WERI-Rb-1 (cell line): Measurements from ENCODE around the gene IFNL1.

Experiments
- DNase-seq: peaks from one replicate; pipeline ENCODE4 v3.0.0-alpha.2; 2020
- H3K27ac ChIP-seq: fragments of 250-450 bp; sonication (Bioruptor Pico); 2 replicates; pipeline ENCODE4 v1.5.1; 2020; ENCODE audit warnings: mild to moderate bottlenecking, moderate library complexity
- H3K27me3 ChIP-seq: fragments of 250-450 bp; sonication (Bioruptor Pico); 2 replicates; pipeline ENCODE4 v1.5.1; 2021; ENCODE audit warnings: mild to moderate bottlenecking, low read depth, moderate library complexity; ENCODE audit not compliant: insufficient read depth, severe bottlenecking
- H3K36me3 ChIP-seq: fragments of 250-450 bp; sonication (Bioruptor Pico); 2 replicates; pipeline ENCODE4 v1.5.1; 2020; ENCODE audit warnings: mild to moderate bottlenecking, moderate library complexity
- H3K4me3 ChIP-seq: 2 replicates; pipeline ENCODE4 v1.5.1; 2011; ENCODE audit warnings: low read depth, mild to moderate bottlenecking, control low read depth, low read length
- H3K9me3 ChIP-seq: fragments of 250-450 bp; sonication (Bioruptor Pico); 2 replicates; pipeline ENCODE4 v1.5.1; 2021; ENCODE audit warnings: mild to moderate bottlenecking, moderate library complexity; ENCODE audit not compliant: severe bottlenecking
- TF ChIP-seq, protein P1 (sequence below): IDR thresholded peaks from 2 replicates; pipeline ENCODE4 v1.5.1; 2011; ENCODE audit warnings: low read depth, mild to moderate bottlenecking, control low read depth, inconsistent platforms, low read length

The IFNL1 gene

DNA sequence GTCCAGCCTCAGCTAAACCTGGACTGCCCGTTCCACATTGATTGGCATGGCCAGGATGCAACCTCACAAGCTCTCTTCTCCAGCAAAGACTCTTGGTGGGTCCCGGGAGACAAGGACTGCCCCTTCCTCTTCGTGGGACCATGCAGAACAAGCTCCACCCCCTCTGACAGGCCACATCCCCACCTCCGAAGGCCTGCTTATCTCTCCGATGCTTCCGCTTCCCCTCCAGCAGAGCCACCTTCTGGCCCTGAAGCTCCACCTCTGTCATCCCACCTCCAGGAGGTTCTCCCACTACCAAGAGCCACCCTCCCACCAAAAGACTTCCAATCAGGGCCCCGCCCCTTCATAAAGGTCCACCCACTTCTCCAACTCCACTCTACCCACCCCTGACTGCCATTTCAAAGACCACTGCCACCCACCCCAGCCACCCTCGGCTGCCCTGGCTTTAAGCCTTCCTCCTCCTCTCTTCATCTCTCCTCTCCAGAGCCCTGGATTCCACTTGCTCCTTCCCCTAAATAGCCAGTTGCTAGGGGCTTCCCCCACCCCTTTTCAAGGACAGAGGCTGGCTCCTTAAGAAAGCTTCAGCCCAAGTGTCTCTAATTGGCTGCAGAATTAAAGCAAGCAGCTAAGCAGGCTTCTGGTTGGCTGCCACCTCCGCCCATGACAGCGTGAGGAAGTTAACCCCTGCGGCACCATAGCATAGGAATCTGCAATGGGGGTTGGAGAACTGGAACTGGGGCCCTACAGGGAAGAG is 14.5 kb downstream of the IFNL1 start:
- DNase-seq = no peak
- TF ChIP-seq, protein P1, sequence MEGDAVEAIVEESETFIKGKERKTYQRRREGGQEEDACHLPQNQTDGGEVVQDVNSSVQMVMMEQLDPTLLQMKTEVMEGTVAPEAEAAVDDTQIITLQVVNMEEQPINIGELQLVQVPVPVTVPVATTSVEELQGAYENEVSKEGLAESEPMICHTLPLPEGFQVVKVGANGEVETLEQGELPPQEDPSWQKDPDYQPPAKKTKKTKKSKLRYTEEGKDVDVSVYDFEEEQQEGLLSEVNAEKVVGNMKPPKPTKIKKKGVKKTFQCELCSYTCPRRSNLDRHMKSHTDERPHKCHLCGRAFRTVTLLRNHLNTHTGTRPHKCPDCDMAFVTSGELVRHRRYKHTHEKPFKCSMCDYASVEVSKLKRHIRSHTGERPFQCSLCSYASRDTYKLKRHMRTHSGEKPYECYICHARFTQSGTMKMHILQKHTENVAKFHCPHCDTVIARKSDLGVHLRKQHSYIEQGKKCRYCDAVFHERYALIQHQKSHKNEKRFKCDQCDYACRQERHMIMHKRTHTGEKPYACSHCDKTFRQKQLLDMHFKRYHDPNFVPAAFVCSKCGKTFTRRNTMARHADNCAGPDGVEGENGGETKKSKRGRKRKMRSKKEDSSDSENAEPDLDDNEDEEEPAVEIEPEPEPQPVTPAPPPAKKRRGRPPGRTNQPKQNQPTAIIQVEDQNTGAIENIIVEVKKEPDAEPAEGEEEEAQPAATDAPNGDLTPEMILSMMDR = no peak

DNA sequence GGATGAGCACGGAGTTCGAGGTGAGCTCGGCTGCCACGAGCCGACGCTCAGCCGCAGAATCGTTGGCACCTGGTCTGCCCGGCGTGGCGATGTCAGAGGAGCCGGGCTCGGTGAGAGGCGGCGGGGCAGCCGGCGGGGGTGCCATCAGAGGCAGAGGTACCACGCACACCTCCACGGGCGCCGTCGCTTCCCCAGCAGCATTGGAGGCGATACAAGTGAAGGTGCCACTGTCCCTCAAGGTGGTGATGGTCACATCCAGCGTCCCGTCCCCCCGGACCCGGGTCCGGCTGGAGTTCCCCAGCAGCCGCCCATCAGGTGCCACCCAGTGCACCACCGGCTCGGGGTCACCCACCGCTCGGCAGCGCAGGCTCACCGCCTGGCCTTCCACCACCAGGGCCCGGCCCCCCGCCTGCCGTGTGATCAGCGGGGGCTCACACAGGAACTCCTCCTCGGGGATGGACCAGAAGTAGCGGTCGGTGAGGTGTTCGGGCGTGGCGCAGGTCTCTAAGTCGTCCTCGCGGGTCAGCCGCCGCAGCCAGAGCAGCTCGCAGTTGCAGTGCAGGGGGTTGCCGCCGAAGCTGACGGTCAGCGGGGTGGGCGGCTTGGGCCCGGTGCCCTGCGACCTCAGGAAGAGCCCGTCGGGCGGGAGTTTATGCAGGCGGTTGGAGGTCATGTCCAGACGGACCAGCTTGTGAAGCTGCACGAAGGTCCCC is 18.0 kb downstream of the IFNL1 start:
- no peak overlapping the region for H3K27ac ChIP-seq
- H3K36me3 ChIP-seq = peaks cover 96% of the 10 kb centered on the region
- H3K4me3 ChIP-seq = no peak overlapping the region
- TF ChIP-seq, protein P1 = no peak
- DNase-seq = no peak
- H3K27me3 ChIP-seq = no peaks in the 10 kb centered on the region
- H3K9me3 ChIP-seq = no peaks in the 10 kb centered on the region

More for the DNA sequence above, 14.5 kb downstream of the IFNL1 start:
- peaks cover 94% of the 10 kb centered on the region for H3K36me3 ChIP-seq
- H3K4me3 ChIP-seq = no peak overlapping the region
- no peak overlapping the region for H3K27ac ChIP-seq
- H3K27me3 ChIP-seq = no peaks in the 10 kb centered on the region
- no peaks in the 10 kb centered on the region for H3K9me3 ChIP-seq

DNA sequence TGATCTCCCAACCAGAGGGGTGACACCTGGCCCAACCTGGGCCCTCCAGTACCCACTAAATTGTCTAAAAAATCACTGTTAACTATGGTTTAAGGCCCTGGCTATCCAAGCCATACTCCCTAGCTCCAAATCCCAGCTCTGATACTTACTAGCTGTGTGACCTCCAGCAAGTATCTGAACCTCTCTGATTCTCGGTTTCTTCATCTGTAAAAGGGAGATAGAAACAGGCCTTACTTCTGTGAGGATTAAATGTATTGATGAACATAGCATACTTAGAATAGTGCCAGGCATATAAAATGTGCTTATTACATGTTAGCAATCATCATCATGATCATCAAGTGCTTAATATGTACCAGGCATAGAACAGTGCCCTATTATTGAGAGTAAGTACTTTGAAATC is 19.7 kb downstream of the IFNL1 start:
- Histone ChIP-seq H3K36me3 (peaks cover 85% of the 10 kb centered on the region), H3K4me3 (no peak overlapping the region), H3K27ac (no peak overlapping the region), H3K9me3 (no peaks in the 10 kb centered on the region), H3K27me3 (no peaks in the 10 kb centered on the region)
- TF ChIP-seq, protein P1 = no peak
- no peak for DNase-seq

DNA sequence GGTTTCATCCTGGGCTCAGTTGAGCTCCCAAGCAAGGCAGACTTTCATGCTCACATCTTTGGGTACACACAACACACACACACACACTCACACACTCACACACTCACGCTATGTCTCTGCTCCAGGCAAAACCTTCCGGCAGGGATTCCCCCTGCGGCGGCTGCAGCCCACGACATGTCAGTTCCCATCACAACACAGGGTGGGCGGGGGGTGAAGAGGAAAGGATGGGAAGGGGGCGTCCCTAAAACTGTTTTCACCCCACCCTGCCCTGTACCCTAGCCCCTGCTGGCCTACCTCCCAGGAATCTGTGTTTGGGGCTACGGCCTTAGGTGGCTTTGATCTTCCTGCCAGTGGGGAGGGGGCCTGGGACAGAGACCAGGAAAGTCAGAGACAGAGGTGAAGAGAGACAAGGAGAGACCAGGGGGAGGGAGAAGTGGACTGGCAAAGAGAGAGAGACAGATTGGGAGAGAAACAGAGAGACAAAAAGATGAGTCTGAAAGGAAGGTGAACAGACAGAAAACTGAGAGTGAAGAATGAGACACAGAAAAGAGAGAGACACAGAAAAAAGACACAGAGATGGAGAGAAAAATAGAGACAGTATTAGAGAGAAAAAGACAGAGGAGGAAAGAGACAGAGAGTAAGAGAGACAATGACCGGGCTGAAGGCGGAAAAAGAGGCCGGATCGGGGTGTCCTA is 20.6 kb downstream of the IFNL1 start:
- no peak overlapping the region for H3K27ac ChIP-seq
- no peaks in the 10 kb centered on the region for H3K9me3 ChIP-seq
- peaks cover 76% of the 10 kb centered on the region for H3K36me3 ChIP-seq
- H3K4me3 ChIP-seq = no peak overlapping the region
- DNase-seq = no peak
- TF ChIP-seq, protein P1 = no peak
- no peaks in the 10 kb centered on the region for H3K27me3 ChIP-seq

DNA sequence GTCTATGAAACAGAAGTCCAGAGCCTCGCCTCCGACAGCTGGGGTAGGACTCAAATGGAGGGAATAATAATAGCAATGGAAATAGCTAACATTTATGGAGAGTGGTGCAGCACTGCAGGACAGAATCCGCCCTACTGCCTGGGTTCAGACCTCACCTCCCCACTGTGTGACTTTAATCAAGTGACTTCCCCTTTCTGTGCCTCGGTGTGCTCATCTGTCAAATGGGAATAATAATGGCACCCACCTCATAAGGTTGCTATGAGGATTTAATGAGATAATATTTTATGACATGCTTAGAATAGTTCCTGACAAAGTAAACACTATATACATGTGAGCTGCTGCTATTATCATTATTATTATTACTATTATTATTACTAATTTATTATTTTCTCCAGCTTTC is 21.3 kb downstream of the IFNL1 start:
- Histone ChIP-seq H3K27ac (no peak overlapping the region), H3K4me3 (no peak overlapping the region), H3K27me3 (no peaks in the 10 kb centered on the region), H3K36me3 (peaks cover 69% of the 10 kb centered on the region), H3K9me3 (no peaks in the 10 kb centered on the region)
- TF ChIP-seq, protein P1 = no peak
- DNase-seq = no peak
